HG03521 (cell line): ENCODE results near the gene KCNMB1.

Experiments
- ATAC-seq: cut with Tn5 transposase; IDR thresholded peaks from one replicate; pipeline ENCODE4 v1.9.1; 2021; ENCODE audit warnings: mild to moderate bottlenecking, moderate library complexity; ENCODE audit not compliant: unreplicated experiment

The KCNMB1 gene

DNA sequence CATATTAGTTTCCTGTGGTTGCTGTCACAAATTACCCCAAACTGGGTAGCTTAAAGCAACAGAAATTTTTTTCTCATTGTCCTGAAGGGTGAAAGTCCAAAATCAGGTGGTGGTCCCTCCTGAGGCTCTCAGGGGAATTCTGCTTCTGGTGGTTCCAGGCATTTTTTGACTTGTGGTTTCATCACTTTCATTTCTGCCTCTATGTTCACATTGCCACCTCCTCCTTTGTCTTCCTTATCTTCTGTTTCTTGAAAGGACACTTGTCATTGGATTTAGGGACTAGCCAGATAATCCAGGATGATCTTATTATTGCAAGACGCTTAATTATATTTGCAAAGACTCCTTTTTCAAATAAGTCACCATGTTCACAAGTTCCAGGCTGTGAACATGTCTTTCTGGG lies 43.2 kb downstream of the KCNMB1 start:
- ATAC-seq, result no peak

DNA sequence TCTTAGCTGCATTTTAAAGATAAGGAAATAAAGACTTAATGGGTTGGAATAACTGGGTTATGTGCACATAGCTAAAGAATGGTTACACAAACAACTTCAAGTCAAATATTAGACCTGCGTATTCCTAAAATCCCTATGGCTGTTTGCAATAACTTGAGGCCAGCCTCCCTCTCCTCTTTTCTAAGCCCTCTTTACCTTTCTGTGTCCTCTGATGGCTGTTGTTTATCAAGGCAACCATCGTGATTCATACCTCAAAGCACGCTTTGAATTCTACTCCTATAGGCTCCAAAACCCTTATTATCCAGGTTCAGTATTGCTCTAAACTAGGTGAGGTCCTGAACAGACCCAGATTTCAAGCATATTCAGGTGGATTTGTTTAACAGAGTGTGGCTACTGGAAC lies 46.0 kb downstream of the KCNMB1 start:
- no peak for ATAC-seq

DNA sequence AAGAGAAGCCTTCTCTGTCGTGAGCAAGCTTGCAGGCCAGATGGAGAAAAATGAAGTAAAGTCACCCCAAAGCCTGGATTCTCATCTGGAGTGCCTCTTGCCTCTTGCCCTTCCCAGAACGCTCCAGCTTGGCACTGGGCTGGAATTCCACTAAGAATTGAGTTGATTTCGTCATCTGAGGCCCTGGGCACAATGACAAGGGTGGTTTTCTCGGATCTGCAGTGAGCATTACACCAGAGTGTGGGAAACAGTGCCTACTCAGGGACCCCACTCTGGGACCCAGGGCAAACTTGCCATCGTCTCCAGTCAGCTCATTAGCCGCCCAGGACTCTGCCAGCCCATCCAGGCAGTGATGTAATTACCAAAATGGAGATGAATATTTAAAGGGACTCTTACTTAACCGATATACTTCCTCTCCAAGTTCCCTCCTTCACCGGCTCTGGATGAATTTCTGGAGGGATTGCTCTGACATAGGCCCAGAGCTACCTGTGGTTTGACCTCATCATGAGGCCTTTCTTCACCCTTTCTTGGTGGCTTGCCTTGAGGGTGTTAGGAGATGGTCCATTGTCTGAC lies 46.9 kb downstream of the KCNMB1 start:
- no peak for ATAC-seq

DNA sequence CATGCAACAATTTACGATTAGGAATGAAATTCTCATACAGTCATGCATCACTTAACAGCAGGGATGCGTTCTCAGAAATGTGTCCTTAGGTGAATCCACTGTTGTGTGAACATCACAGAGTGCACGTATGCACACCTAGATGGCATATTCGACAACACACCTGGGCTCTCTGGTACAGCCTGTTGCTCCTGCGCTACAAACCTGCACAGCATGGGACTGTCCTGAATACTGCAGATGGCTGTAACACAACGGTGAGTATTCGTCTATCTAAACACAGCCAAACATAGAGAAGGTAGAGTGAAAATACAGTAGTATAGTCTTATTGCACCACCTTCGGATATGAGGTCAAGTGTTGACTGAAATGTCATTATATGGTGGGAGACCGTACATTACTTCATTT lies 47.6 kb downstream of the KCNMB1 start:
- ATAC-seq, result no peak

DNA sequence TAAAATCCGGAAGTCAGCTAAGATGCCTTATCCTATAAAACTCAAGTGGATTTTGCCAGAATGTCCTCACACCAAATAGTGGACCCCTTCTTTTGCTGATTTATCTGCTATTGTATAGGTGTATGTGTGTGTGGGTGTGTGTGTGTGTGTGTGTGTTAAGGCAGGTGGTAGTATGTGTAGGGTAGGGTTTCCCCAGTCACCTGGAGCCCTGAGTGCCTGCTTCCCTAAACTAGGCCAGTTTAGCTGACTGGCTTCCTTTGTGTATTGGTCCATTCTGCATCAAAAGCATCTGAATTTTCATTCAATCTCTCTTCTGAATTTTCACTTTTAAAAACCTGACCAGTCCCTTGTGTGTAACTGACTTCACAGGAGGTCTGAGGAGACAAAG lies 49.4 kb downstream of the KCNMB1 start:
- ATAC-seq, result no peak

DNA sequence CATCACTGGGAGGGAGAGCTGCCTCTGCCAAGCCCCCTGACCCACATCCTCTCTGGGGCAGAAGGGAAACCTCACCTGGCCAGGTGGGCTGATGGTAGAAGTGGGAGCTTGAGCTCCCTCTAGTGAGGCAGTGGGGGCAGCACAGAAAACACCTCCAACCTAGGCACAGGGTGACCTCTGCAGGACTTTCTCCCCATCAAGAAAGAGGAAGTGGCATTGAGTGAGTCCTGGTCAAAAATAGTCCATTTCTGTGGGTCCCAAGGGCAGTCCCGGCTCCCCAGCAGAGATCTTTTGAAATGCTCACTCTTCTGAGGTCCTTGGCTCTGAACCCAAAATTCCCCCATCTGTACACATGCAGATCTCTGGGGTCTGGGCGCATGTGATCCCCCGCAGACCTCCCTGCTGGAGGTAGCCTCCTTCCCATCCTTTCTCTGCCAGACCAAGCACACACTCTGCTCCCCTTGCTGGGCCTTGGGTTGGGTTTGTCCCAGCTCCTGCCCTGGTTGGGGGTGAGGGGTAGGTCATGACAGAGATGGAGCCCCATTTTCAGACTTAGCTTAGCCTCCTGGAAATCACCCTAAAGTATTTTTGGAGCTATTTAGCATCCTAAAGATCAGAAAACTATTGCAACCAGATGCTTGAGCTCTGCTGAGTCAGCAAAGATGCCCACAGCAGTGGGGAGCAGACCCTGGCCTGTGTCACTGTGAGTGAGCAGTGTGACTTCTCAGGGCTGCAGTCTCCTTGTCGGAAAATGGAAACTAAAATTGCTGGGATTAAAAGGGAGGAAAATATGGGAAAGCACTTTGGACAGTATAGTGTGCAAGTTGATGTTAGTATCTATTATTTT lies 50.0 kb downstream of the KCNMB1 start:
- ATAC-seq, result peak; percentile 73

DNA sequence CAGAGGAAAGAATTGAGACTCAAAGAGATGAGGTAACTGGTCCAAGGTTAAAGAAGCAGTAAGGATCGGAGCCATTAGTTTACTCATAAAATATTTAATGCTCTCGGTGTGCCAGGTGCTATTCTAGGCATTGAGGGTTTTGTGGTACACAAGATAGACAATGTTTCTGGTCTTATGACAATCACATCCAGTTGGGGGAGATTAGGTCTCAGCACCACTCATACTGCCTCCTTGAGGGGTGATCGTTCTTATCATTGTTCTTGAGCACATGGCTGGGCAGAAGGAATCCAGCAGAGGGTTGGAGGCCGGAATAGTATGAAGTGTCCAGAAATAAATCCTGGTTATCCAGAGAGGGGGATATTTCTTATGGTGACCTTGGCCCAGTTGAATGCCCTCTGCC lies 50.9 kb downstream of the KCNMB1 start:
- no peak for ATAC-seq

DNA sequence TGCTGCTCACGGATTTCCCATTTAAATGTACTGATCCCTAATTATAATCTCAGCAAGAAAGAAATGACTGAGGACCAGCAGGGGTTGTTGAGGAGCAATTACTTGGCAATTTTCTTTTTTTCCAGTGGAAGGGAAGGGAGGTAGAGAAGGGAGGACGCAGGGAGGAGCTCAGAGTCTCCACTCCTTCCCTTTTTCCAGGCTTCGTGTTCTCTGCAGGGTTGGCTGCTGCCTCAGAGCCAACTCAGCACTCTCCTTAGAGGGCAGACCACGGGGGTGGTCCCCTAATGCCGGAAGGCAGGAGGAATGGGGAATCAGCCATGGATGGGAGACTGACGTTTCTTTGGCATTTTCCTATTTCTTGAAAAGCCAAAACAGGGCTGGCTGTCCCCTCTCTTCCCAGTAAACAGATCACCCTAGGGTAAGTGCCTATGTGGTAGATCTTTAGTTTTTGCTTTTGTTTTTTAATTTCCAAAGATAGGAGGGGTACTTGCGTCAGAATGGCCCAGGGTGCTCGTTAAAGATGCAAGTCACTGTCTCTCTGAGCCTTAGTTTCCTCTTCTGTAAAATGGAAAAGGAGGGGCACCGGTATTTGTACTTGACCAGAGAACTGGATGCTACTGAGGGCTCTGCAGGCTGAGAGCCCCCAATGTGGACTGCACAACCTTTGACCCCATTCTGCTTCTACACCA lies 52.0 kb downstream of the KCNMB1 start:
- ATAC-seq, result no peak

DNA sequence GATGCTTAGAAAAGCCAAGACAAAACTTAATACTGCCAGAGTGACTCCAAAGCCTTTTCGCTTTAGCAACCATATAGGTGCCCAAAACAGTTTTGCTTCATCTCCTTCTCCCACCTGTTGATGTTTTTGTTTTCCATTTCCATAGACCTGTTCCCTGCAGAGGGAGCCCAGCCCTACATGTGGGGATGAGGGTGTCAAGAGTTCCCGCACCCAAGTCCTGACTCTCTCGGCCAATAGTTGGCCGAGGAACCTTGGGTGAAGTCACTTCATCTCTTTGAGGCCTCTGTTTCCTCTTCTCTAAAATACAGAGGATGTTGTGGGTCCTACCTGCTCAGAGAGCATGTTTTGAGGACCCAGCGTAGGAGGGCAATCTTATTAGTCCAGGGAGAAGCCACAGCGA lies 53.1 kb downstream of the KCNMB1 start:
- ATAC-seq, result no peak

DNA sequence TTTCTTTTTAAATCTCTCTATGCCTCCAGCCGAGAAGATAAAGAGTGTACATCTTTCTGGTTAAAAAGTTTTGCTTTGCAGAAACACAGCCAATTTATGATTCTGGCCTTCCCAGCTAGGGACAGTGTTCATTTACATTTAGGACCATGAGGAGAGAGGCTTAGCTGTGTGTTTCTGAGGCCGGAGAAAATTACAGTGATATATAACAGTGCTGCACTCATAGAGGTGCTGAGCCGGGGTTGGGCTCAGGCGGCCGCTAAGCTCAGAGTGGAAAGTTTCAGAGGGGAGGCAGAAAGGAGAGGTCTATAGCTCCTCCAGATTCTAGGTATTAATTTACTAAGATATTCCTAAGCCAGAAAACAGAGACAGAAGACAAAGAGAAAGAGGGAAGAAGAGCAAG lies 54.5 kb downstream of the KCNMB1 start:
- no peak for ATAC-seq

DNA sequence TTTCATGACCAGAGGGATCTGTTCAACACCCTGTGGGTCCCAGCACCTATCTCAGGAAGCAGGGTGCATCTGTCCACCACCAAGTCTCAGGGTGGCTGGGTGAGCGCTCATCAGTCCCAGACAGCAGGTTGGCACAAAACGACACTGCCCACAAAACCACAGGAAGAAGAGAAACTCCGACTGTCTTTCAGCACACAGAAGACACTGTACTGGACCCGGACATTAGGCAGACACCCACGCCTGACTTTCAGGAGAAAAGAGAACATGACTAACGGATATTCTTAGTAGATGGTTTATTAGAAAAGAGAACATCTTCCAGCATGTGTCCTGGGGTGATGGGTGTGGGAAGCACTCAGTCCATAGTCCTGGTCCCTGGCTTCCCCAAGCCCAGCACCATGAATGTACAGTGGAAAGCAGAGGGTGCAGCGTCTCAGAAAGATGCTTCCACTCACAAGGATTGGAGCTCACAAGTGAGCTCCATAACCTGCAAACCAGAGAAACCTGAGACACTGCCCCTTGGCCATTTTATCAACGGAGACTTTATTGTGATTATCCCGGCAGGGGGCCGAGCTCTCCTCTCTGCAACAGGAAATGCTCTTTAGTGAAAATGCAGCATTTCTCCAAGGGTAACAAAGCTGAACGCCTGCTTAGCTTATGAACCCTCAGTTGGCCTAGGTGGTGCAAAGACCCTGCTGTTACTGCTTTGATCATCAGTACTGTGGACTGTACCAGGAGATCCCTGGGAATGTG lies 55.8 kb downstream of the KCNMB1 start:
- ATAC-seq, result no peak

DNA sequence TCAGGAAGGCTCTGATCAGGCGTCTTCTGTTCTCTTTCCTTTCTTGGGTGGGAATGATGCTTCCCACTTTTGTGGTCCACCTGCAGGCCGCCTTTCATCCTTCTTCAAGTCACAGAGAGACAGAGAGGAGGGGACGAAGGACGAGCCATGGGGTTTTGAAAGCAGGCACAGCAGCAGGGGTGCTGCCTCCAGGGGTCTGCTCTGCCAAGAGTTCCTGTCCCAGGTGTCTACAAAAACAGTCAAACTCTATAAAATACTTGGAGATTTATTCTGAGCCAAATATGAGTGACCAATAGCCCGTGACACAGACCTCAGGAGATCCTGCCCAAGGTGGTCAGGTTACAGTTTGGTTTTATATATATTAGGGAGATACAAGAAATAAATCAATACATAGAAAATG lies 57.1 kb downstream of the KCNMB1 start:
- no peak for ATAC-seq

DNA sequence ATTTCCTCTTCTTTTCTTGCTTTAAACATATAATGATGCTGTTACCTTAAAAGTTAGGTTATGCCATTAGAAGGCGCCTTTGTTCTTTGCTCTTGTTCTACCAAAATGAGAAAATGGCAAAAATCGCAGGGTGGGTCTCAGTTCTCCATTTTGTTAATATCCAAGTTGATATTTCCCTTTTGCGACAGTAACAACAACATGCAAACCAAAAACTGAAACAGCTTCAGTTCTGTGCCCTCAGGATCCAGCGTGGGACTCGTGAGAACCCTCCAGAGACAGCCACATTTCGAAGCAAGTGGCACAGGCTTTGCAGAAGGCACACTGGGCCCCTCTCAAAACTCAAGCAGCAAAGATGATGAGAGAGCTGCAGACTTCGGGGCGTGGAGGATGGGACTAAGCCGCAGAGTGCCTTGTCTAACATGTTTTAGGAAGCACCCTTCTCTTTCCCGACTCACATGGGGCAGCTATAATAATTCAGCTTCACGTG lies 58.6 kb downstream of the KCNMB1 start:
- no peak for ATAC-seq

DNA sequence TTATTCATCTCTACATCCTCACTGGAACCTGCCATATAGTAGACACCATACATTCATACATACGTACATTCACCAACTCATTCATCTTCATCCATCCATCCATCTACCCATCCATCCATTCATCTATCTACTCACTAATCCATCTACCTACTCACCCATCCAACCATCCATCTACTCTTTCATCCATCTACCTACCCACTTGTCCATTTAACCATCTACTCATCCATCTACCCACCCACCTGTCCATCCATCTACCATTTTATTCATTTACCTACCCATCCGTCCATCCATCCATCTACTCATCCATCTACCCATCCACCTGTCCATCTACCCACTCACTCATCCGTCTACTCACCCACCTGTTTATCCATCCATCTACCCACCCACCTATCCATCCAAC lies 59.6 kb downstream of the KCNMB1 start:
- no peak for ATAC-seq

DNA sequence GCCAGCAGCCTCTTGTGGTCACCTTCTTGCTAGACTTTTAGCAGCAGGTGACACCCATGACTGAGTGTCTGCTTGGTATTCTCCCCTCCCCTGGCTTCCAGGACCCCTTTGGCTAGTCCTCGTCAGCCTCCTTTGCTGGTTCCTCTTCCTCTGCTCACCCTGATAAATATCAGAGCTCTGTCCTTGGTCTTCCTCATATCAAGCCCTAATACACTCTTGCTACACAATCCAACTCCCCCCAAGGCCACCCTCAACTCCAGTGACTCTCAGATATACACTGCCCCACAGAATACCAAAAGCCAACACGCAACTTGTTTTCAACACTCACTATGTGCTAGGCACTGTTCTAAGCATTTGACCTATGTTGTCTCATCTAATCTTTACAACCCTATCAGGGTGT lies 61.3 kb downstream of the KCNMB1 start:
- ATAC-seq, result no peak

DNA sequence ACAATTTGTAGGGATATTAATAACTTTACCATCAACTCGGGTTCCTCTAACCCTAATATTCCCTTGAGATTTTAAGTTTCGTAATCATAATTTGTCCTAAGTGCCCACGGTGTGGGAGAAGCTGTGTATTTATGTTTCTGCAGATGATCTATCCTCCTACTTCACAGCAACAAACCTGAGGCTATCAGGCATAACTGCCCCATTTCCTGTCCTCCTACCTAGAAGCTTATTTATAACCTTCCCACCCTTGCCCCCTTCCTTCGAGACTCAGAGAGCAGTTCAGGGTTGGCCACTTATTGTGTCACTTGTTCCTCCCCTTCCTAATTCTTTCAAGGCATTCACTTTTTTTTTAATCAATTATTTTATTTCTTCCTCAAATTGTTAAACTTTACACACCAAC lies 62.0 kb downstream of the KCNMB1 start:
- no peak for ATAC-seq
